Stimulated activated CD4-positive, alpha-beta T cell treated with anti-CD3 and anti-CD28 coated beads, Interleukin-12 subunit alpha, Interleukin-12 subunit beta, amount 100 ng/mL, for 4 hours (primary cell): Measurements from ENCODE around the gene PCDHGA3.
"Not testable (repeated sequence)": the region's sequence is repeated elsewhere in the genome, so short reads cannot be mapped to it uniquely, and the experiment has no call there.

Experiments
- DNase-seq: peaks from one replicate; pipeline ENCODE4 v3.0.0-alpha.2; 2020

The PCDHGA3 gene

DNA sequence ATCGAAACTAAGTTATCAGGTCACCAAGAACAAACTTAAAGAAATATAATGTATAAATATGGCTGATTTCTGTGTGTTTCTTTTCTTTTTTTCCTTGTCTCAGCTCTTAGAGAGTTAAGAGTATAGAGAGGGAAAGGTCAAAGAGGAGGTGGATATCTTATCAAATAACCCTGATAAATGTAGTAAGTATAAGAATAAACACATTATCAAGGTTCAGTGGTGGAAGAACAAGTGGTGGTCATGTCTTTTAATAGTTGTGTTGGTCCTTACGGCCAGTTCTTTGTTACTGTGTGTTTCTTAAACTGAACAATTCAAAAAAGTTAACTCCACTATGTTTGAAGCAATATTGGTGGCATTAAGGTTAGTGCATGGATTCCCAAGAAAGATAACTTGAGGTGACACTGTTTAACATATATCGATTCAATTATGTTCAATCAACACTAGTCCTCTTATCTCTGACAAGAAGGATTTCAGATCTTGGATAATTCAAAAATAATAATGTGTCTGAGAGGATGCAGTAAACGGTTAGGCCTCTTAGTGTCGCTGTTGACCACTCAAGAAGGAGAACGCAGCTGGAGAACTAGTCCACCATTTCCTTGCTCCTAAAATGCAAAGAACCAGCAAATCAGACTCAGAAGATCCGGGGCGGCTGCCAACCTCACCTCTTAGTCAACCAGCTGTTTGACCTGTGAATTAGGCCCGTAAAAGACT lies at the start of gene PCDHGA3:
TSS of gene PCDHGA3 (plus strand) at position 588 of the 711 bp plus-strand sequence. CDS start 205 bp downstream, outside the sequence.
- no peak for DNase-seq

DNA sequence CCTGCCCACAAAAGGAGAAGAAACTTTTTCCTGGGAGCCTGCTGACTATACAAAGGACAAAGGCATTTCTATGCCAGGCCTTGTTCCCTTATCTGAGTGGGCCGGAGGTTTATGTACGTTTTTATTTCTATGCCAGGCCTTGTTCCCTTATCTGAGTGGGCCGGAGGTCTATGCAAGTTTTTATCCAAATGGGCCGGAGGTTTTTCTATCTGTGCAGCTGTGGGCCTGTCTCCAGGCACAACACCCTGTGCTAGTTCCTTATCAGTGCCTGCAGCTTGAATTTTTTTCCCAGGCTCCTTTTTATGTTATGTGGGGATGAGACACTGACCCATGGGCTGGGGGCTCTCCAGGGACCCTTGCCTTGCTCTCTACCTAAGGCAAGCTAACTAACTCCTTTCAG lies 45.3 kb upstream of the PCDHGA3 start:
- no peak for DNase-seq

DNA sequence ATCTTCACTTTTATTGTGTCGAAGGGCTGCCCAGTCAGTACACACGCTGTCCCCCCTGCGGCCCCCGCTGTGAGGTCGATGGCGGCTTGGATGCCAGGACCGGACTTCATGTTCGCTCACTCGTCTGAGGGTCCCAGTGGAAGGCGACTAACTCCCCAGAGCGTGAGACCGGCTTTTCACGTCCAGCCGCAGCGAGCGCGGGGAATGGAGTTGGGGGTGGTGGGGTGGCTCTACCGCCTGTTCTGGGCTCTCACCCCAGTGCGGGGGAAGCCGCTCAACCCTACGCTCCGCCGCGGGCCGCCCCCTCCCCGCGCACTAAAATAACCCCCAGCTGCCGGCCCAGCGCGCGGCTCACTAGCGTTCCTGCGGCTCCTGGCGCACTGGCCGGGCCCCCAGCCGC lies 39.9 kb upstream of the PCDHGA3 start, which contains the start of gene SLC25A2:
TSS of gene SLC25A2 (minus strand) at position 294 of the 400 bp plus-strand sequence. CDS start at position 110, 184 bp downstream.
- DNase-seq, result no peak

DNA sequence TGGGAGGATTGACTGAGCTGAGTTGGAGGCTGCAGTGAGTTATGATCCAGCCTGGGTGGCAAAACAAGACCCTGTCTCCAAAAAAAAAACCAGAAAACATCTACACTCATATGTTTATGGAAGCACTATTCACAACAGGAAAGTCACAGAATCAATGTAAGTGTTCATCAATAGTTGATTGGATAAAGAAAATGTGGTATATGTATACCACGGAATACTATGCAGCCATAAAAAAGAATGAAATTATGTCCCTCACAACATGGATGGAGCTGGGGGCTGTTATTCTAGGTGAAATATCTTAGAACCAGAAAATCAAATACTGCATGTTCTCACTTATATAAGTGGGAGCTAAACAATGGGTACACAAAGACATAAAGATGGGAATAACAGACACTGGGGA lies 37.0 kb upstream of the PCDHGA3 start:
- no peak for DNase-seq

DNA sequence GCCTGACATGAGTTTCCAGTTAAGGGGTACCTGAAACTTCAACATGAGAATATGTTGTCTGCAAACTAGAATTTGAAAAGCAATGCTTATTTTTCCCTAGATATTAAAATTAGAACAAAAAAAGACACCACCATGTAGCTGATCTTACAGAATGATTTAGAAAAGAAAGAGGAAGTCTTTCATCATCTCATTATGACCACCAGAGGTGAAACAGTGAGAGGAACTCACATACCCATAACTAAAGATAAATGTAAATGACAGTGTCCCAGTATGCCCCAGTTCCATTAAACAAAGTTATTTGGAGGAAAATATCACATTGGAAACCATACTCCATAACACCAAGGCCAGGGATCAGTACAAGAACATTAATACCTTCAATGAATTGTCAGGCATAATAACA lies 29.9 kb upstream of the PCDHGA3 start:
- DNase-seq, result no peak

DNA sequence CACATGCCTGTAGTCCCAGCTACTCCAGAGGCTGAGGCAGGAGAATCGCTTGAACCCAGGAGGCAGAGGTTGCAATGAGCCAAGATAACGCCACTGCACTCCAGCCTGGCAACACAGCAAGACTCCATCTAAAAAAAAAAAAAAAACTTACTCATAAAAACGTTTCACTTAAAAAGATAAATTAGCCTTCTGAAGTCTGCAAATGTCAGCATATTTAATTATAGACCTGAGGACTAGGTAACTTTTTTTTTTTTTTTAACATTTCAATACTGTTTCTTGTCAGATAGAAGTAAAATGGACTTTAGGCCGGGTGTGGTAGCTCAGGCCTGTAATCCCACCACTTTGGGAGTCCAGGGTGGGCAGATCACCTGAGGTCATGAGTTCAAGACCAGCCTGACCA lies 26.7 kb upstream of the PCDHGA3 start:
- DNase-seq, result not testable (repeated sequence)

DNA sequence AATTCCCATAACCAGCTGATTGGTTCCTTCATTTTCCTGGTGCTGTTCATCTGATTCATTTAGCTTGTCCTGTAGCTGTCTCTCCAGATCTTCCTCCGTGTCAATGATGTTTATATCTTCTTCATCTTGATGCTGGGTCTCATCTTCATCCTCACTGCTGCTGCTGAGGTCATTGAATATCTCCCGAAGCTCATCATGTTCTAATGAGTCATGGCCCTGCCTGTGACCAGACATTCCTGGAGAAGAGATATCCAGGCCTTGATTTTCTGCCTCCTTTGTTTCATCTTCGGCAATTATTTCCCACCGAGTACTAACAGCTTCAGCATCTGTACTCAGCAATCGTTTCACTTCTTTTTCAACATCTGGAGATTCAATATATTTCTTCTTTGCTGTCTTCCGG lies 24.4 kb upstream of the PCDHGA3 start:
- DNase-seq, result no peak

DNA sequence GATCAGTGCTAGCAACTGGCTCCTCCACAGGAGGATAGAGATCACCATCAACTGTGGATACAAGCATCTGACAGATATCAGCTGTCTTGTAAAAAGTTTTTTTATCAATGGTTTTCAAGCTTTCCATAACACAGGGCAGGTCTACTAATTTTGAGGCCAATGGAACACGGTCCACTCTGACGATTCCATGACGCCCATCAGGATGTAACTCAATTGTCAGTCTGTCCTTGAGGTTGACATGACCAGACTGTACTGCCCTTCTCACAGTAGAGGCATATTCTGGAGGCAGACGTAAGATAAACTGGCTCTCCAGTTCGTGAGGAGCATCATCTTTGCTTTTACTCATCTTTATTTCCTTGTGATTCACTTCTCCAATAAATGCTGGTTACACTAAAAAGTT lies 23.9 kb upstream of the PCDHGA3 start:
- DNase-seq, result no peak

DNA sequence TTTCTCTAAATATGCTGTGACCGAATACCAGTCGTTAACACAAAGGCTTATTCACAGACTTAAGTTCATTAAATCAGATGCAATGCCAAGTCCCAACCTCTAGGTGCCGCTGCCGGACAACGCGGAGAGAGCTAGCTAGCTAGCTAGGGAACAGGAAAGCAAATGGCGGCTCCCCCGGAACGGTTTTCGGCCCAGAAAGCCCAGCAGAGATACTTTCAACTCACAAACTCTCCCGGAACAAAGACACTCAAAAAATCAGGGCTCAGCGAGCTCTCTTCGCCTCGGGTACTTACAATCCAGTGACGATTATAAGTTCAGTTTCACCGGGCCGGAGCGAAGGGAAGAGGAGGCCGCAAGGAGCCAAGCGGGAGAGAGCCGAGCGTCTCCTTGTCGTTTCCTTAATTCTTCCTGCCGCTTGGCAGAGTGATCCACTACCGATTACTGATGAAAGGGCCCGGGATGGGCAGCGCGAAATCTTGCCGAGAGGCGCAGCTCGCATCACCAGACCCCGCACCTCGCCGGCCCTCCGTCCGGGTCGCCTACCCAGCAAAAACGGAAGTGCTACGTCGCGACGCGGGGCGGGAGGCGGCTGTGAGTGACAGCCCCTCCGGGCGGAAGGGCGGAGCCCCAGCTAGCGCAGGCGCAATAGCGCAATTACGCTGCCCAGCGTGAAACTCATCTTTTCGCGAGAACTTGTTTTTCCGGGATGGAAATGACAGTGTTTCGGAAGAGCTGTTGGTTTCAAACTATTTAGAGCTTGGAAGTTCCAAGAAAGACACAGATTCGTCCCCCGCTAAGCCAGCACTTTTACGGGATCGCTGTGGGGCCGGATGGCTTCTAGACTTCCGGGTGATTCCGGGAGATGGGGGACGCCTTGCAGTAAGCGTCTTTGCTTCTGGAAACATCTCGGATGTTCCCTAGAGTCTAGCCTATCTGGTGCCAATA lies 23.1 kb upstream of the PCDHGA3 start, which contains the start of gene TAF7:
TSS of gene TAF7 (minus strand) at position 560 of the 945 bp plus-strand sequence. CDS start 740 bp downstream, outside the sequence.
- peak; percentile 89 for DNase-seq

DNA sequence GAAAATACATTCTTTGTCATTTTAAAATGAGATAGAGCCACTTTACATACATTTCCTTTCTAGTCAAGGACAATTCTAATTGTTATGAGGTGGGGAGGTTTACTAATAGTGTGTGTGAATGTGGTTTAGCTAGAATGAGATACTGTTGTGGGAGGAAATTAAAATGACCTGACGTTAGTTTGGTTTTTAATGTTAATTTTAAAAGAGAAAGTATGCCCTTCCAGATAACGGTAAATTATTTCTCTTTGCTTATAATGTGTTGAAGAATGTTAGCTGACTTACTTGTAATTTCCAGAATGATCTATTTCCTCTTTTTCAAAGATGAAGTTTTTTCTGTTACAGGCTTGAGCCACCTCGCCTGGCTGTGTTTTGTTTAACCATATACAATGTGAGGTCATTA lies 21.4 kb upstream of the PCDHGA3 start:
- no peak for DNase-seq

DNA sequence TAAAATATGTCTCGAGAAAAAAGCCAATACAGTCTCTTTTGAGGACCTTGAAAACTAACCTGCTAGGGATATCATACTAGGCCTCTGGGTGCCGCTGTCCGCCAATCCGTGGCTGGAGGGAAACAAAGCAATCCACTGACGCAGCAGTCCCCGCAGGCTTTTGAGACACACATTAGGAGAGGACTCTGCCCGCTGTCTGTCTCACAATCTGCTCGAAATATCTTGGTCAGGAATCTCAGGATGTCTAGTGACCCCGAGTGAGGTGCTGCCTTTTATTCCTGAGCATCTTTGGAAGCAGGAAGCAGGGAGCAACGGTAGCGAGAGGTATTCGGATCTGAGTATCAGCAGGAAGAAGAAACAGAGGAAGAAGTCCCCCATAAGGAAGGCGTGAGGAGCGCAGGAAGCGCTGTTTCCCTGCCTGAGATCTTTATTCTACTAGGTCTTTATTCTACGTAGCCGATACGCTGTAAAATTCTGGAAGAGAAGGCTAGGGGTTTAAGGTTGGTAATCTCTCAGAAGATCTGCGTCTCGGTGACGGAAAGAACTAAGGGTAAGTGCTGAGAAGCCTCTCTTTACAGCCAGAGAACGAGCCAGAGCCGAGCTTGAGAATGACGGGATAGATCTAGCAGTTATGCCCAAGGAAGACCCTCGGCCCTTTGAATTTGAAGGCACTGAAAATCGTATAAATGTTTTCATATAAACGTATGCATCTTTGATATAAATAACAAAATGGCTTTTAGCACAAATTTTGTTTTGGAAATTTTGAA lies 17.4 kb upstream of the PCDHGA3 start:
- DNase-seq, result peak; percentile 60

DNA sequence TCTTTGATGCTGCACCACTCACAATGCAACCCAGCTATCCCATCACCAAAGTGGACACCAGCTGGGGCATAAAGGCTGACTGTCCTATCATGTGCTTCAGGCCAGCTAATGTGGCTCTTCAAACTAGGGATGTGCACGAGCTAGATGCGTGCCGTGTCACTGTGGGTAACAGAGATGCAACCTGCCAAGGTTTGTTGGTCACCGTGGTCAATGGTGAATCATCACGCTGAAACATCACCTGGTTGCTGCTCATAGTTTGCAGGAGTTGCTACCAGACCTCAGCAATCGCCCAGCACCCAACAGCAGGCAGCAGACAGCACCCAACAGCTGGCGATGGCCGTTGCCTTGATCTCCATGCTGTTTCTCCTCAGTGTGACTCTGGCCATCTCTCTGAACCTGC lies 15.4 kb upstream of the PCDHGA3 start:
- no peak for DNase-seq

DNA sequence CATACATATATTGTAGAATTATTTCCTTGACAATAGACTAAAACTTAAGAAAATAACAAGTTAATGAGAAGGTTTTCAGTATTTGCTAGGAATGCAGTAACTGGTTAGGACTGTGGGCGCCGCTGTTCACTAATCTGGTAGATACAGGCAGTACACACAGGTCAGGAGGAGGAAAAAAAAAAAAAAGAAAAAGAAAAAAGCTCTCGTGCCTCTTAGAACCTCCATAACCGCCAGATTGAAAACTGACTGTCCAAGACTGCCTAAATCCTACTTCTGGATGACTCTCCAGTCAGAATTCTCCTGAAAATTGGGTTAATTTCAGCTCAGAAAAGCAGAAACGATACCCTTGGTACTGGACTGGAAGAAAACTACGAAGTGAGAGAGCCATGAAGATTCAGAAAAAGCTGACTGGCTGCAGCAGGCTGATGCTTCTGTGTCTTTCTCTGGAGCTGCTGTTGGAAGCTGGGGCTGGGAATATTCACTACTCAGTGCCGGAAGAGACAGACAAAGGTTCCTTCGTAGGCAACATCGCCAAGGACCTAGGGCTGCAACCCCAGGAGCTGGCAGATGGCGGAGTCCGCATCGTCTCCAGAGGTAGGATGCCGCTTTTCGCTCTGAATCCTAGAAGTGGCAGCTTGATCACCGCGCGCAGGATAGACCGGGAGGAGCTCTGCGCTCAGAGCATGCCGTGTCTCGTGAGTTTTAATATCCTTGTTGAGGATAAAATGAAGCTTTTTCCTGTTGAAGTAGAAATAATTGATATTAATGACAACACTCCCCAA lies 13.1 kb upstream of the PCDHGA3 start, which contains the start of gene PCDHGA1:
TSS of gene PCDHGA1 (plus strand) at position 216 of the 782 bp plus-strand sequence.
- DNase-seq, result no peak

DNA sequence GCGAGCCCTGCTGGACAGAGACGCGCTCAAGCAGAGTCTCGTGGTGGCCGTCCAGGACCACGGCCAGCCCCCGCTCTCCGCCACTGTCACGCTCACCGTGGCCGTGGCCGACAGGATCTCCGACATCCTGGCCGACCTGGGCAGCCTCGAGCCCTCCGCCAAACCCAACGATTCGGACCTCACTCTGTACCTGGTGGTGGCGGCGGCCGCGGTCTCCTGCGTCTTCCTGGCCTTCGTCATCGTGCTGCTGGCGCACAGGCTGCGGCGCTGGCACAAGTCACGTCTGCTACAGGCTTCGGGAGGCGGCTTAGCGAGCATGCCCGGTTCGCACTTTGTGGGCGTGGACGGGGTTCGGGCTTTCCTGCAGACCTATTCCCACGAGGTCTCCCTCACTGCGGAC lies 11.1 kb upstream of the PCDHGA3 start:
- DNase-seq, result not testable (repeated sequence)

DNA sequence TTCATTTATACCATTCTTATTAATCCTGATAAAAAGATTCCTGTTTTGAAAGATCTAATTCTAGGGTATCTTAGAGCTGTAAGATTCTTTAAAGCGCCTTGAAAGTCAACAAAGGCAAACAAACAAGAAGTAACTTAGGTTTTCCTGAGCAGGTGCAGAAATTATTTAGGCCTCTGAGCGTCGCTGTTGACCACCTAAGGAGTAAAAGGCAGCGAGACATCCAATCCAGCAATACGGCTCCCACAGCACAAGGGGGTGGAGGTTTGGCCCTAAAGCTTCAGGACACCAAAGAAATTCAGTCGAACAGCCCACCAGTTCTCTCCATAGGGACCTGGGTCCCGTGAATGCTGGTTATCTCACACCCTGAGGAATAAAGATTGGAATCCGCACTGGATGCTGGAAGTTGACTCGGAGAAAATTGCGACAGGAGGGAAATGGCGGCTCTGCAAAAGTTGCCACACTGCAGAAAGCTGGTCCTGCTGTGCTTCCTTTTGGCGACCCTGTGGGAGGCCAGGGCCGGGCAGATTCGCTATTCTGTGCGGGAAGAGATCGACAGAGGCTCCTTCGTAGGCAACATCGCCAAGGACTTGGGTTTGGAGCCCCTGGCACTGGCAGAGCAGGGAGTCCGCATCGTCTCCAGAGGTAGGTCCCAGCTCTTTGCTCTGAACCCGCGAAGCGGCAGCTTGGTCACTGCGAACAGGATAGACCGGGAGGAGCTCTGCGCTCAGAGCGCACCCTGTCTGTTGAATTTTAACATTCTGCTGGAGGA lies 4.9 kb upstream of the PCDHGA3 start, which contains the start of gene PCDHGA2:
TSS of gene PCDHGA2 (plus strand) at position 223 of the 769 bp plus-strand sequence.
- no peak for DNase-seq

DNA sequence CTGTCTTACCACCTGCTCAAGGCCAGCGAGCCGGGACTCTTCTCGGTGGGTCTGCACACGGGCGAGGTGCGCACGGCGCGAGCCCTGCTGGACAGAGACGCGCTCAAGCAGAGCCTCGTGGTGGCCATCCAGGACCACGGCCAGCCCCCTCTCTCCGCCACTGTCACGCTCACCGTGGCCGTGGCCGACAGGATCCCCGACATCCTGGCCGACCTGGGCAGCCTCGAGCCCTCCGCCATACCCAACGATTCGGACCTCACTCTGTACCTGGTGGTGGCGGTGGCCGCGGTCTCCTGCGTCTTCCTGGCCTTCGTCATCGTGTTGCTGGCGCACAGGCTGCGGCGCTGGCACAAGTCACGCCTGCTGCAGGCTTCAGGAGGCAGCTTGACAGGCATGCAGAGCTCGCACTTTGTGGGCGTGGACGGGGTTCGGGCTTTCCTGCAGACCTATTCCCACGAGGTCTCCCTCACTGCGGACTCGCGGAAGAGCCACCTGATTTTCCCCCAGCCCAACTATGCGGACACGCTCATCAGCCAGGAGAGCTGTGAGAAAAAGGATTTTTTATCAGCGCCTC lies 2.8 kb upstream of the PCDHGA3 start:
- not testable (repeated sequence) for DNase-seq

DNA sequence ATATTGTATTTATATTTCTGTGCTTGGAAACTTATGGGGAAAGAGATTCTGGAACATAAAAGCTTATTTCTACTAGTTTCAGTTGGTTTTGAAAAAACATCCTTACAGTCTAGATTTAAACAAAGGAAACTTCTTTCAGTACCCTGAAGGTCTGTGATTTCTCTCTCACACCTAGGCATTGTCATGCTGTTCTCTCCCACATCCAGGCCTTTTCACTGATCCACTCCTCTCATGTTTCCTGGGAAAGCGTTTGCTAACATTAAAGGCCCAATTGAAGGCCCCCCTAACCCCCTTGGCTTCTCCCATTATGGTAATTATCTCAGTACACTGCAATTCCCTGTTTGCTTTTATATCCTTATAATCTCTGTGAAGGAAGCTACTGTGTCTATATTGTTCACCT lies 856 bp upstream of the PCDHGA3 start:
- no peak for DNase-seq

DNA sequence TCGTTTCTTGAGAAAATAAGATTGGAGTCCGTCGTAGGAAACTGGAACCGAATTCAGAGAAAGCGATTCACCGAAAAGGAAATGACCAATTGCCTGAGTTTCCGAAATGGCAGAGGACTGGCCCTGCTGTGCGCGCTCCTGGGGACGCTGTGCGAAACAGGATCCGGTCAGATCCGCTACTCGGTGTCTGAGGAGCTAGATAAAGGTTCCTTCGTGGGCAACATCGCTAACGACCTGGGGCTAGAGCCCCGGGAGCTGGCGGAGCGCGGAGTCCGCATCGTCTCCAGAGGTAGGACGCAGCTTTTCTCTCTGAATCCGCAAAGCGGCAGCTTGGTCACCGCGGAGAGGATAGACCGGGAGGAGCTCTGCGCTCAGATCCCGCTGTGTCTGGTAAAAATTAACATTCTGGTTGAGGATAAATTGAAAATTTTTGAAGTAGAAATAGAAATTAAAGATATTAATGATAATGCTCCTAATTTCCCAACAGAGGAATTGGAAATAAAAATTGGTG lies 379 bp downstream of the PCDHGA3 start:
- no peak for DNase-seq

DNA sequence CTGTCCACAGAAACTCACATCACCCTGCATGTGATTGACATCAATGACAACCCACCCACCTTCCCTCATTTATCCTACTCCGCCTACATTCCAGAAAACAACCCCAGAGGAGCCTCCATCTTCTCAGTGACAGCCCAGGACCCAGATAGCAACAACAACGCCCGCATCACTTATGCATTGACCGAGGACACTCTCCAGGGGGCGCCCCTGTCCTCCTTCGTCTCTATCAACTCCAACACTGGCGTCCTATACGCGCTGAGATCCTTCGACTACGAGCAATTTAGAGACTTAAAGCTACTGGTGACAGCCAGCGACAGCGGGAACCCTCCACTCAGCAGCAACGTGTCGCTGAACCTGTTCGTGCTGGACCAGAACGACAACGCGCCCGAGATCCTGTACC lies 1.7 kb downstream of the PCDHGA3 start:
- no peak for DNase-seq

DNA sequence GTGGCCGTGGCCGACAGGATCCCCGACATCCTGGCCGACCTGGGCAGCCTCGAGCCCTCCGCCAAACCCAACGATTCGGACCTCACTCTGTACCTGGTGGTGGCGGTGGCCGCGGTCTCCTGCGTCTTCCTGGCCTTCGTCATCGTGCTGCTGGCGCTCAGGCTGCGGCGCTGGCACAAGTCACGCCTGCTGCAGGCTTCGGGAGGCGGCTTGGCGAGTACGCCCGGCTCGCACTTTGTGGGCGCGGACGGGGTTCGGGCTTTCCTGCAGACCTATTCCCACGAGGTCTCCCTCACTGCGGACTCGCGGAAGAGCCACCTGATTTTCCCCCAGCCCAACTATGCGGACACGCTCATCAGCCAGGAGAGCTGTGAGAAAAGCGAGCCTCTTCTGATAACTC lies 2.4 kb downstream of the PCDHGA3 start:
- DNase-seq, result not testable (repeated sequence)
